Measurements from ENCODE around the gene MUC4. TPM values are rescaled to one million over a fixed set of nuclear protein-coding genes. Genes with fewer than 3 reads are reported as not detected.

Gene MUC4
- total and polyA plus RNA-seq, 9 of the 15 experiments (the other 6 are each of a cell fraction or from before 2014, with no cell fraction given) = under 0.01 to 0.21 (median 0.10) TPM; not detected in 4

GRCh38 chr3:195813916-195814640 is 2.3 kb upstream of the MUC4 start:
- ChIA-PET CTCF (ENCODE audit: low intra/inter-chr PET ratio) (no interaction called here), POLR2A (interaction anchor here (0.8 to 1.6 kb wide), 5 partner anchors 8 to 16 kb away, joined by 3 to 12 read pairs (median 4); no protein-coding TSS in a partner anchor)
- TF ChIP-seq PTRF (tag; IDR thresholded peaks at IDR 0.05) = no peak
- TF ChIP-seq ZEB2 (IDR thresholded peaks at IDR 0.05) = 0 out of 2 replicates have a peak, but pooled peaks have one; percentile 30
- Histone ChIP-seq H3K4me1 (replicated peaks in 1 of 2; ENCODE audit: control insufficient read depth in 2 of 2, insufficient read depth in 2 of 2, low read length in 2 of 2) (peaks cover 10 to 47% of the 10 kb centered on the region in 2 experiments), H4K20me1 (replicated peaks; ENCODE audit: control insufficient read depth, insufficient read depth, low read length) (no peaks in the 10 kb centered on the region), H3K27me3 (ENCODE audit: control insufficient read depth in 2 of 2, insufficient read depth in 2 of 2, low read length in 2 of 2) (peaks cover 6 to 36% of the 10 kb centered on the region in 2 experiments; a peak in 3 of 5 replicates), H3K27ac (ENCODE audit: extremely low read depth, low read depth, low read length) (no peak overlapping the region), H3K9ac (ENCODE audit: insufficient read depth in 1 of 2, low read depth in 2 of 2, low read length in 2 of 2) (peak overlapping the region in 1 of 2 experiments; percentile 35; a peak in 1 of 4 replicates), H3K36me3 (ENCODE audit: control insufficient read depth, insufficient read depth, low read length) (no peaks in the 10 kb centered on the region), H3K9me3 (replicated peaks; ENCODE audit: control insufficient read depth, insufficient read depth, low read depth, low read length) (no peaks in the 10 kb centered on the region), H2AFZ (ENCODE audit: low read depth, low read length) (no peak overlapping the region), H3K4me3 (no peak overlapping the region), H3K79me2 (ENCODE audit: control insufficient read depth, insufficient read depth, low read length) (no peaks in the 10 kb centered on the region), H3K9me1 (ENCODE audit: control insufficient read depth, insufficient read depth, low read length) (peaks cover 3% of the 10 kb centered on the region), H3K4me2 (ENCODE audit: insufficient read depth, low read length) (no peak overlapping the region)
- no peak for FAIRE-seq
- 39% methylated on average over 24 of the region's 24 CpGs for WGBS (ENCODE audit: insufficient coverage, low coverage, missing lambda C conversion rate)
- in situ Hi-C loops (cut with MboI) (no loop called here), intact Hi-C loops (cut with micrococcal nuclease) (no loop called here)
- ATAC-seq = no peak
- no peak for DNase-seq (ENCODE audit: extremely low read depth in 1 of 4, low spot score in 3 of 4)
- BruUV-seq (replicated peaks) = no TSS peak

- no peaks in the 10 kb centered on the region for H3K79me2 ChIP-seq (ENCODE audit: control insufficient read depth, insufficient read depth, low read length)
- H3K9me3 ChIP-seq (replicated peaks; ENCODE audit: control insufficient read depth, insufficient read depth, low read depth, low read length) = no peaks in the 10 kb centered on the region
- DNase-seq (ENCODE audit: extremely low read depth in 1 of 4, low spot score in 3 of 4) (no peak), FAIRE-seq (no peak), ATAC-seq (no peak)
- no peaks in the 10 kb centered on the region for H4K20me1 ChIP-seq (replicated peaks; ENCODE audit: control insufficient read depth, insufficient read depth, low read length)
- H3K27ac ChIP-seq (ENCODE audit: extremely low read depth, low read depth, low read length) = no peak overlapping the region
- peaks cover 6 to 25% of the 10 kb centered on the region in 2 experiments; a peak in 2 of 5 replicates for H3K27me3 ChIP-seq (ENCODE audit: control insufficient read depth in 2 of 2, insufficient read depth in 2 of 2, low read length in 2 of 2)
- in situ Hi-C loops (cut with MboI) (no loop called here), intact Hi-C loops (cut with micrococcal nuclease) (no loop called here)
- H3K4me2 ChIP-seq (ENCODE audit: insufficient read depth, low read length) = no peak overlapping the region
- WGBS (ENCODE audit: insufficient coverage, low coverage, missing lambda C conversion rate) = 54% methylated on average over 12 of the region's 20 CpGs
- CTCF ChIA-PET (ENCODE audit: low intra/inter-chr PET ratio) = no interaction called here
- H3K9me1 ChIP-seq (ENCODE audit: control insufficient read depth, insufficient read depth, low read length) = peaks cover 3% of the 10 kb centered on the region
- peaks cover 10 to 49% of the 10 kb centered on the region in 2 experiments for H3K4me1 ChIP-seq (replicated peaks in 1 of 2; ENCODE audit: control insufficient read depth in 2 of 2, insufficient read depth in 2 of 2, low read length in 2 of 2)
- H3K36me3 ChIP-seq (ENCODE audit: control insufficient read depth, insufficient read depth, low read length) = no peaks in the 10 kb centered on the region
- H3K9ac ChIP-seq (ENCODE audit: insufficient read depth in 1 of 2, low read depth in 2 of 2, low read length in 2 of 2) = peak overlapping the region in 1 of 2 experiments; percentile 52; a peak in 2 of 4 replicates
- POLR2A ChIA-PET = interaction anchor here (1.2 kb wide), 2 partner anchors 8 to 9 kb away, joined by 3 to 6 read pairs; no protein-coding TSS in a partner anchor
- TF ChIP-seq RBFOX2 (IDR thresholded peaks at IDR 0.05; ENCODE audit: low read depth, low read length) = 0 out of 2 replicates have a peak, but pooled peaks have one; percentile 10
- TF ChIP-seq TSHZ1 (CRISPR knock-in tag; IDR thresholded peaks at IDR 0.05) = no peak
- no peak overlapping the region for H3K4me3 ChIP-seq
- H2AFZ ChIP-seq (ENCODE audit: low read depth, low read length) = no peak overlapping the region
- no TSS peak for BruUV-seq (replicated peaks)
Observed at GRCh38 chr3:195812366-195812765, 637 bp upstream of the MUC4 start.

Measured in K562 (cell line).